Measurements from ENCODE around the gene MINAR2.

The MINAR2 gene

DNA sequence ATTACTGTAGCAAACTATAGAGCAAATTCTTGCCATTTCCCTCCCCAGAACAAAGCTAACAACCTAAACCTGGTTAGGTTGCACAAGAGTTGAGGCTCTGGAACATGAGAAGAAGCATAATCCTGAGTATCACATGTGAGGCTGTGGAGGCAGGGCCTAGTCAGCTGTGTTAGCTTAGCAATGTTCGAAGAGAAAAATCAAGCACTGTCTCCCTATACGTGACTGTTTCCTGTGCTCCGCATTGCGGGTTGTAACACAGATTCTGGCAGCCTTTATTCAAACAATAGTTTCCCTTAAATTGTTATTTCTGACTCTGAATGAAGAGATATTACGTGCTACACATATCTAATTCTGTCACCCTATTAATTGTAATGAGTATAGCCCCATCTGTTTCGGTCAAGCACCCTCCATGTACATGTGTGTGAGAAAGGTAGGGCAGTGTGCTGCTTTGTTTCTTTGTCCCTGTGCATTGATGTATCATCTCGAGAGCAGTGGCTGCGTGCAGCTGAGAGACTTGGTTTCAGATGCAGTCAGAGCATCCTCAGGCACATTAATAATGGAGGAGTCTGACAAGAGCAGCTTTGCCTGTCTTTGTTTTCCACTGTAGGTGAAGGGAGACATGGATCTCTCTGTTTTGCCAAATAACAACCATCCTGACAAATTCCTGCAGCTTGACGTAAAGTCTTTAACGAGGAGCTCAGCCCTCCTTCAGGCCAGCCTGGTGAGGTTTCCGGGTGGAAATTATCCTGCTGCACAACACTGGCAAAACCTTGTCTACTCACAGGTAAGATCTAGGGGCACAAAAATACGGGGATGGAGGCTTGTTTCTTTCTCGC, at the start of gene MINAR2:
TSS of gene MINAR2 (plus strand) at position 523 of the 836 bp plus-strand sequence. CDS start at position 620, 97 bp downstream.
- DNase-seq (ENCODE audit: low spot score in 2 of 2) (no peak), ATAC-seq (replicated peaks; ENCODE audit: extremely low read depth, poor library complexity, severe bottlenecking) (no peak)
- Mint-ChIP-seq H3K36me3 (ENCODE audit: insufficient read depth) (peaks cover 1% of the 10 kb centered on the region), H3K9me3 (no peaks in the 10 kb centered on the region), H3K4me3 (no peak within 1 kb of the TSS), H3K27ac (ENCODE audit: low read depth) (no peak within 1 kb of the TSS), H3K27me3 (no peaks in the 10 kb centered on the region), H3K4me1 (no peaks in the 10 kb centered on the region)

DNA sequence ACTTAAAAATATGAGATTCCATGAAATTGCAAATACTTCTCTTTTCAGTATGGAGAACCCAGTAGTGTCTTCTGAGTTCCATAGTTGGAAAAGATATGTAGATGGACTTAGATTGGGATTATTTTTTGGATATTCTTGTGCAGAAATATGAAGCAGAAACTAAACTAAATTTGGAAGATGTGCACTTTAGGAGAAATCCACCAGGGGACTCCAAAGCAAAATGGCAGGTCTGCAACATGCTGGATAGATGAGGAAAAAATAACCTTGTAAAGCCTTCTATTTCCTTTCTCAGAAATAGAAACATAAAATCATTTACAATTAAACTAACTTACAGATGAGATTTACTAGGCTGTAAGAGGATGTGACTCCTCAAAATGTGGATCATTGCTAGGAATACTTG, 49.2 kb upstream of the MINAR2 start:
- H3K4me1 Mint-ChIP-seq: no peaks in the 10 kb centered on the region
- no peaks in the 10 kb centered on the region for H3K27me3 Mint-ChIP-seq
- H3K9me3 Mint-ChIP-seq: no peaks in the 10 kb centered on the region
- DNase-seq (ENCODE audit: low spot score in 2 of 2): no peak
- H3K27ac Mint-ChIP-seq (ENCODE audit: low read depth): no peak overlapping the region
- no peak overlapping the region for H3K4me3 Mint-ChIP-seq
- no peaks in the 10 kb centered on the region for H3K36me3 Mint-ChIP-seq (ENCODE audit: insufficient read depth)
- no peak for ATAC-seq (replicated peaks; ENCODE audit: extremely low read depth, poor library complexity, severe bottlenecking)

DNA sequence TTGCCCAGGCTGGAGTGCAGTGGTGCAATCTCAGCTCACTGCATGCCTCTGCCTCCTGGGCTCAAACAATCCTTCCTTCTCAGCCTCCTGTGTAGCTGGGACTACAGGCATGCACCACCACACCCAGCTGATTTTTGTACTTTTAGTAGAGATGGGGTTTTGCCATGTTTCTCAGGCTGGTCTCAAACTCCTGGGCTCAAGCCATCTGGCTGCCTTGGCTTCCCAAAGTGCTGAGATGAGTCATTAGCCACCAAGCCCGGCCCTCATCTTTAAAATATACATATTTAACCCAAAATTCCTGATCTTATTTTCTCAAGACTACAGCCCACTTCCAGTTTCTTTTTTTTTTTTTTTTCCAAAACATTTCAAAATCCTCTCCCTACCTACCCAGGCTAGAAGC, 31.7 kb upstream of the MINAR2 start:
- no peak overlapping the region for H3K4me3 Mint-ChIP-seq
- no peaks in the 10 kb centered on the region for H3K27me3 Mint-ChIP-seq
- peaks cover 6% of the 10 kb centered on the region for H3K9me3 Mint-ChIP-seq
- H3K36me3 Mint-ChIP-seq (ENCODE audit: insufficient read depth): peaks cover 2% of the 10 kb centered on the region
- no peak overlapping the region for H3K27ac Mint-ChIP-seq (ENCODE audit: low read depth)
- DNase-seq (ENCODE audit: low spot score in 2 of 2): no peak
- H3K4me1 Mint-ChIP-seq: no peaks in the 10 kb centered on the region
- no peak for ATAC-seq (replicated peaks; ENCODE audit: extremely low read depth, poor library complexity, severe bottlenecking)

DNA sequence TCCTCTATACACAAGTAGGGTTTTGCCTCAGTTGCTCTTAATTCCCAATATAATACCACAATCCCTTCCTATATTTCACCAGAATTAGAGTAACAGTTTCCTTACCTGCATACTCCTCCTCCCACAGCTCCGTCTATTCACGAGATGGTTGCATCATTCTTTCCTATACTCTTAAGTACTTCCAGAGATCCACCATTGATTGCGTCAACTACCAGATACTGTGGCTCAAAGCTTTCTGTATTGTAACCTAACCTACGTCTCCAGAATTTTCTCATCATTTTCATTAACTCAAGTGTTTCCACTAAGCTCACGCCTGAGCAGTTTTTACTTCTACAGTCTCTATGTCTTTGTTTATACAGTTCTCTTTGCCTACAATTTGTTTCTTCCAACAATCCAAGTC, 31.2 kb upstream of the MINAR2 start:
- H3K27ac Mint-ChIP-seq (ENCODE audit: low read depth): no peak overlapping the region
- H3K4me3 Mint-ChIP-seq: no peak overlapping the region
- DNase-seq (ENCODE audit: low spot score in 2 of 2): no peak
- ATAC-seq (replicated peaks; ENCODE audit: extremely low read depth, poor library complexity, severe bottlenecking): no peak
- H3K4me1 Mint-ChIP-seq: no peaks in the 10 kb centered on the region
- peaks cover 8% of the 10 kb centered on the region for H3K9me3 Mint-ChIP-seq
- H3K27me3 Mint-ChIP-seq: no peaks in the 10 kb centered on the region
- peaks cover 2% of the 10 kb centered on the region for H3K36me3 Mint-ChIP-seq (ENCODE audit: insufficient read depth)

DNA sequence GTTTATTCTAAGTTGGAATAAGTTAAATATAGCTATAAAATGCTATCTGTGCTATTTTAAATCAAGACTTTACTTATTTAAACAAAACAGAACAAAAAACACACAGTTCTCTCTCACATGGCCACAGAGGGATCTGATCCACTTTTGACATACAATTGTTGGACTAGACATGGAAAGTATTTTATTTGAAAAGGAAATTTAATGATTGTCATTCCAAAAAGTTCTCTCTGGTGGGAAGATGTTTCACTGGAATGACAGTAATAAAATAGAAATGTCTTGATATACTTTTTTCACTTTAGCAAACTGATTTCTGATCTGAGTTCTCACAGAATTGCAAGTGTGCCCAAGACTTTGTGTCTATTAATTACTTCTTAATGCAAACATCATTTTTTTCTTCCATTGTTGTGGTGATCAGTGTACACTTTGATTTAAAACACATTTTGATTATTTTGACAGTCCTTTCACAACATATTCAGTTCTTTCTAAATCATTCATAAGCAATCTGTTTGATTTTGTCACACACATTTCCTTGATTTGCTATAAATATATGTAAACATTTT, 30.1 kb upstream of the MINAR2 start:
- H3K27me3 Mint-ChIP-seq: no peaks in the 10 kb centered on the region
- DNase-seq (ENCODE audit: low spot score in 2 of 2): no peak
- peaks cover 12% of the 10 kb centered on the region for H3K9me3 Mint-ChIP-seq
- ATAC-seq (replicated peaks; ENCODE audit: extremely low read depth, poor library complexity, severe bottlenecking): no peak
- H3K4me1 Mint-ChIP-seq: no peaks in the 10 kb centered on the region
- peaks cover 2% of the 10 kb centered on the region for H3K36me3 Mint-ChIP-seq (ENCODE audit: insufficient read depth)
- no peak overlapping the region for H3K27ac Mint-ChIP-seq (ENCODE audit: low read depth)
- no peak overlapping the region for H3K4me3 Mint-ChIP-seq

- no peak for ATAC-seq (replicated peaks; ENCODE audit: extremely low read depth, poor library complexity, severe bottlenecking)
- Mint-ChIP-seq H3K4me1 (no peaks in the 10 kb centered on the region), H3K9me3 (peaks cover 12% of the 10 kb centered on the region), H3K36me3 (ENCODE audit: insufficient read depth) (peaks cover 2% of the 10 kb centered on the region), H3K27ac (ENCODE audit: low read depth) (no peak overlapping the region), H3K27me3 (no peaks in the 10 kb centered on the region), H3K4me3 (no peak overlapping the region)
- DNase-seq (ENCODE audit: low spot score in 2 of 2): no peak
Measured at GRCh38 chr5:129718471-129719090, 29.3 kb upstream of the MINAR2 start.

GRCh38 chr5:129724222-129724621, 23.7 kb upstream of the MINAR2 start:
- Mint-ChIP-seq H3K4me3 (no peak overlapping the region), H3K27ac (ENCODE audit: low read depth) (no peak overlapping the region), H3K4me1 (no peaks in the 10 kb centered on the region)

GRCh38 chr5:129724647-129725046, 23.2 kb upstream of the MINAR2 start:
- Mint-ChIP-seq H3K9me3 (peaks cover 6% of the 10 kb centered on the region), H3K36me3 (ENCODE audit: insufficient read depth) (no peaks in the 10 kb centered on the region), H3K27ac (ENCODE audit: low read depth) (no peak overlapping the region), H3K27me3 (no peaks in the 10 kb centered on the region), H3K4me3 (no peak overlapping the region), H3K4me1 (no peaks in the 10 kb centered on the region)
- no peak for DNase-seq (ENCODE audit: low spot score in 2 of 2)
- ATAC-seq (replicated peaks; ENCODE audit: extremely low read depth, poor library complexity, severe bottlenecking): no peak

More at GRCh38 chr5:129724222-129724621, 23.7 kb upstream of the MINAR2 start:
- Mint-ChIP-seq H3K9me3 (peaks cover 6% of the 10 kb centered on the region), H3K36me3 (ENCODE audit: insufficient read depth) (no peaks in the 10 kb centered on the region), H3K27me3 (no peaks in the 10 kb centered on the region)
- ATAC-seq (replicated peaks; ENCODE audit: extremely low read depth, poor library complexity, severe bottlenecking): no peak
- no peak for DNase-seq (ENCODE audit: low spot score in 2 of 2)

- DNase-seq (ENCODE audit: low spot score in 2 of 2) (no peak), ATAC-seq (replicated peaks; ENCODE audit: extremely low read depth, poor library complexity, severe bottlenecking) (no peak)
- H3K27me3 Mint-ChIP-seq: no peaks in the 10 kb centered on the region
- H3K4me3 Mint-ChIP-seq: no peak overlapping the region
- no peaks in the 10 kb centered on the region for H3K4me1 Mint-ChIP-seq
- H3K27ac Mint-ChIP-seq (ENCODE audit: low read depth): no peak overlapping the region
- no peaks in the 10 kb centered on the region for H3K9me3 Mint-ChIP-seq
- H3K36me3 Mint-ChIP-seq (ENCODE audit: insufficient read depth): peaks cover 3% of the 10 kb centered on the region
Measured at GRCh38 chr5:129739773-129740172, 8.1 kb upstream of the MINAR2 start.

GRCh38 chr5:129743541-129744187, 4.2 kb upstream of the MINAR2 start:
- Mint-ChIP-seq H3K9me3 (no peaks in the 10 kb centered on the region), H3K36me3 (ENCODE audit: insufficient read depth) (peaks cover 3% of the 10 kb centered on the region), H3K4me3 (no peak overlapping the region), H3K27me3 (no peaks in the 10 kb centered on the region), H3K4me1 (no peaks in the 10 kb centered on the region), H3K27ac (ENCODE audit: low read depth) (no peak overlapping the region)
- ATAC-seq (replicated peaks; ENCODE audit: extremely low read depth, poor library complexity, severe bottlenecking): no peak
- no peak for DNase-seq (ENCODE audit: low spot score in 2 of 2)

GRCh38 chr5:129745997-129746396, 1.9 kb upstream of the MINAR2 start:
- Mint-ChIP-seq H3K4me3 (no peak overlapping the region), H3K27me3 (no peaks in the 10 kb centered on the region), H3K9me3 (no peaks in the 10 kb centered on the region), H3K36me3 (ENCODE audit: insufficient read depth) (peaks cover 1% of the 10 kb centered on the region), H3K4me1 (no peaks in the 10 kb centered on the region), H3K27ac (ENCODE audit: low read depth) (no peak overlapping the region)
- no peak for ATAC-seq (replicated peaks; ENCODE audit: extremely low read depth, poor library complexity, severe bottlenecking)
- no peak for DNase-seq (ENCODE audit: low spot score in 2 of 2)

DNA sequence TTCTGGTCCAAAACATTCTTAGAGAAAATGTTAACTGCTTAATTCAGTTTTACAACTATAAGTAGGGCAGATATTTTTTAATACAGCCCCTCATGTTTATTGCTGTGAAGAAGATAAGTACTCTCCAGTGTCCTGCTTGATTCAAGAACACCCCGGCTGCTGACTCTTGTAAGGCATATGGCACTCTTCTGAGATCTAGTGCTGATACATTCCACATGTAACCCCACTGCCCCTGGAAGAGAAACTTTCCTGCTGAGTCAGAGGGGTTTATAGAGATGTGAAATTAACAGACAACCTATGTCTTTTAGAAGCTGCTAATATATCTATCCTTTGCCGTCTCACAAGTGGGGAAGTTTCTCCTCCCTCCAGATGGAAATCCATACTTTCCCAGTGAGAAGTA, 1.0 kb upstream of the MINAR2 start:
- no peak for ATAC-seq (replicated peaks; ENCODE audit: extremely low read depth, poor library complexity, severe bottlenecking)
- no peak overlapping the region for H3K27ac Mint-ChIP-seq (ENCODE audit: low read depth)
- DNase-seq (ENCODE audit: low spot score in 2 of 2): no peak

More for the DNA sequence above, 1.0 kb upstream of the MINAR2 start:
- H3K27me3 Mint-ChIP-seq: no peaks in the 10 kb centered on the region
- H3K4me1 Mint-ChIP-seq: no peaks in the 10 kb centered on the region
- H3K36me3 Mint-ChIP-seq (ENCODE audit: insufficient read depth): peaks cover 1% of the 10 kb centered on the region
- no peaks in the 10 kb centered on the region for H3K9me3 Mint-ChIP-seq
- H3K4me3 Mint-ChIP-seq: no peak overlapping the region

Measured in central memory CD8-positive, alpha-beta T cell (primary cell).